ENCODE measurements around the gene MEIS3. TPM values are rescaled to one million over a fixed set of nuclear protein-coding genes. Genes with fewer than 3 reads are reported as not detected.

MEIS3 gene
- total and polyA plus RNA-seq, 4 donors = 3.8 to 10.2 (median 7.9) TPM

- WGBS, 2 donors = 80 to 84% methylated on average over 8 of the region's 8 CpGs
- DNase-seq (no peak), ATAC-seq (ENCODE audit: insufficient read depth, low FRiP score) (no peak)
- peaks cover 0 to 4% (median 0%) of the 10 kb centered on the region in 3 donors for H3K27me3 ChIP-seq (ENCODE audit: control insufficient read depth in 3 of 3, insufficient read depth in 3 of 3, low read length in 2 of 3)
- no peaks in the 10 kb centered on the region for H3K4me1 ChIP-seq (ENCODE audit: control insufficient read depth in 5 of 5, insufficient read depth in 5 of 5, low read length in 5 of 5)
- no peak overlapping the region for H3K4me3 ChIP-seq
- H3K36me3 ChIP-seq (ENCODE audit: control insufficient read depth in 4 of 4, insufficient read depth in 4 of 4, low read length in 4 of 4) = peaks cover 0 to 6% (median 3%) of the 10 kb centered on the region in 4 donors
- no peak for TF ChIP-seq CTCF (IDR thresholded peaks at IDR 0.05; ENCODE audit: control extremely low read depth, extremely low read depth)
- H3K9ac ChIP-seq (ENCODE audit: insufficient read depth in 1 of 2, low read length in 2 of 2) = no peak overlapping the region
- H3K27ac ChIP-seq (ENCODE audit: low read depth in 1 of 2, low read length in 1 of 2) = no peak overlapping the region
- H3K9me3 ChIP-seq (ENCODE audit: control insufficient read depth in 4 of 4, insufficient read depth in 3 of 4, low read length in 3 of 4) = peaks cover 0 to 7% (median 0%) of the 10 kb centered on the region in 4 donors
Measured at GRCh38 chr19:47411101-47411500, 8.2 kb downstream of the MEIS3 start.

GRCh38 chr19:47408156-47408938, 11.0 kb downstream of the MEIS3 start:
- DNase-seq (no peak), ATAC-seq (ENCODE audit: insufficient read depth, low FRiP score) (no peak)
- H3K9me3 ChIP-seq (ENCODE audit: control insufficient read depth in 4 of 4, insufficient read depth in 3 of 4, low read length in 3 of 4) = peaks cover 0 to 9% (median 0%) of the 10 kb centered on the region in 4 donors
- TF ChIP-seq CTCF (IDR thresholded peaks at IDR 0.05; ENCODE audit: control extremely low read depth, extremely low read depth) = no peak
- no peak overlapping the region for H3K4me3 ChIP-seq
- H3K9ac ChIP-seq (ENCODE audit: insufficient read depth in 1 of 2, low read length in 2 of 2) = no peak overlapping the region
- 87 to 90% methylated on average over 14 of the region's 14 CpGs for WGBS, 2 donors
- H3K27me3 ChIP-seq (ENCODE audit: control insufficient read depth in 3 of 3, insufficient read depth in 3 of 3, low read length in 2 of 3) = no peaks in the 10 kb centered on the region
- no peak overlapping the region for H3K27ac ChIP-seq (ENCODE audit: low read depth in 1 of 2, low read length in 1 of 2)
- H3K4me1 ChIP-seq (ENCODE audit: control insufficient read depth in 5 of 5, insufficient read depth in 5 of 5, low read length in 5 of 5) = no peaks in the 10 kb centered on the region
- H3K36me3 ChIP-seq (ENCODE audit: control insufficient read depth in 4 of 4, insufficient read depth in 4 of 4, low read length in 4 of 4) = peaks cover 0 to 6% (median 0%) of the 10 kb centered on the region in 4 donors

GRCh38 chr19:47407417-47407774, 11.9 kb downstream of the MEIS3 start:
- H3K27ac ChIP-seq (ENCODE audit: low read depth in 1 of 2, low read length in 1 of 2) = no peak overlapping the region
- peaks cover 0 to 6% (median 0%) of the 10 kb centered on the region in 4 donors for H3K36me3 ChIP-seq (ENCODE audit: control insufficient read depth in 4 of 4, insufficient read depth in 4 of 4, low read length in 4 of 4)
- H3K9ac ChIP-seq (ENCODE audit: insufficient read depth in 1 of 2, low read length in 2 of 2) = no peak overlapping the region
- no peak for TF ChIP-seq CTCF (IDR thresholded peaks at IDR 0.05; ENCODE audit: control extremely low read depth, extremely low read depth)
- peaks cover 0 to 9% (median 0%) of the 10 kb centered on the region in 4 donors for H3K9me3 ChIP-seq (ENCODE audit: control insufficient read depth in 4 of 4, insufficient read depth in 3 of 4, low read length in 3 of 4)
- H3K4me3 ChIP-seq = no peak overlapping the region
- ATAC-seq (ENCODE audit: insufficient read depth, low FRiP score) (no peak), DNase-seq (no peak)
- no peaks in the 10 kb centered on the region for H3K27me3 ChIP-seq (ENCODE audit: control insufficient read depth in 3 of 3, insufficient read depth in 3 of 3, low read length in 2 of 3)
- 14 to 21% methylated on average over 14 of the region's 14 CpGs for WGBS, 2 donors
- H3K4me1 ChIP-seq (ENCODE audit: control insufficient read depth in 5 of 5, insufficient read depth in 5 of 5, low read length in 5 of 5) = no peaks in the 10 kb centered on the region
